Dermis lymphatic vessel endothelial cell (primary cell): ENCODE measurements around the gene MPZL3. TPM values are rescaled to one million over a fixed set of nuclear protein-coding genes. Genes with fewer than 3 reads are reported as not detected.

ENCODE experiments used
- total RNA-seq: library from RNA; depleted of rRNA; stranded (reverse); fragments of >200 nt; gene quantifications from 2 replicates; pipeline ENCODE4 v1.2.1, GENCODE V29; 2014

MPZL3 gene, protein sequence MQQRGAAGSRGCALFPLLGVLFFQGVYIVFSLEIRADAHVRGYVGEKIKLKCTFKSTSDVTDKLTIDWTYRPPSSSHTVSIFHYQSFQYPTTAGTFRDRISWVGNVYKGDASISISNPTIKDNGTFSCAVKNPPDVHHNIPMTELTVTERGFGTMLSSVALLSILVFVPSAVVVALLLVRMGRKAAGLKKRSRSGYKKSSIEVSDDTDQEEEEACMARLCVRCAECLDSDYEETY
- total RNA-seq: 1.2 and 2.1 TPM in 2 replicates

DNA sequence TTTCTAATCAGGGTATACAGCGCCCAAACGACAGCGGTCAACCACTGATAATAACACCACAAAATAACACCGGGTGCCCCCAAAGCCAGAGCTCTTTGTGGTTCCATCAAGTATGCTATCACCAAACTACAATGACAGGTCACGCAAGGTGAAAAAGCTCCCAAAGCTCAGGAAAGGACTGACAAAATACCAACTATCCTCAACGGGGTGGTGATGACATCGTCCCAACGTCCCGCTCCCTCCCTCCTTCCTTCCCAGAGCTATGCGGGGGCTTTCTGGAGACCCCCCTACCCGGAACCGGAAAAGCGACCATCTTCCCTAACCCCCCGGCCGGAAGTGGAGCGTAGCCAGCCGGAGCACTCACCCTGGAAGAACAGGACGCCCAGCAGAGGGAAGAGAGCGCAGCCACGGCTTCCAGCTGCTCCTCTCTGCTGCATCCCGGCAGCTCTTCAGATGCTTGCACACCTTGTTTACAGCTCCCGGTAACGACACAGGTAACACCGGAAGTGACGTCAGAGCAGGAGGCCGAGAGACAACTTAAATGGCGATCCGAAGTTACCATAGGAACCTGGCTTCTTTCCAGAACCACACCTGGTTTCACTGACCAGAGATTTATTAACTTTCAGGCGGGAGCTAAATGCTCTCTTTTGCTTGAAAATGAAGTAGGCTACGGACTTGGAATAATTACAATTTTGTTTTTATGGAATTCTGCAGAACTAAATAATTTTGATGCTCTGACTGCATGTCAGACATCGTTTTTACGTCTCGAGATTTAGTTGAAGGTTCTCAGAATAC, at the start of gene MPZL3:
Gene MPZL3, minus strand, starts transcription at position 508 of the 795 bp plus-strand sequence. Its CDS starts 71 bp downstream, at position 437.

DNA sequence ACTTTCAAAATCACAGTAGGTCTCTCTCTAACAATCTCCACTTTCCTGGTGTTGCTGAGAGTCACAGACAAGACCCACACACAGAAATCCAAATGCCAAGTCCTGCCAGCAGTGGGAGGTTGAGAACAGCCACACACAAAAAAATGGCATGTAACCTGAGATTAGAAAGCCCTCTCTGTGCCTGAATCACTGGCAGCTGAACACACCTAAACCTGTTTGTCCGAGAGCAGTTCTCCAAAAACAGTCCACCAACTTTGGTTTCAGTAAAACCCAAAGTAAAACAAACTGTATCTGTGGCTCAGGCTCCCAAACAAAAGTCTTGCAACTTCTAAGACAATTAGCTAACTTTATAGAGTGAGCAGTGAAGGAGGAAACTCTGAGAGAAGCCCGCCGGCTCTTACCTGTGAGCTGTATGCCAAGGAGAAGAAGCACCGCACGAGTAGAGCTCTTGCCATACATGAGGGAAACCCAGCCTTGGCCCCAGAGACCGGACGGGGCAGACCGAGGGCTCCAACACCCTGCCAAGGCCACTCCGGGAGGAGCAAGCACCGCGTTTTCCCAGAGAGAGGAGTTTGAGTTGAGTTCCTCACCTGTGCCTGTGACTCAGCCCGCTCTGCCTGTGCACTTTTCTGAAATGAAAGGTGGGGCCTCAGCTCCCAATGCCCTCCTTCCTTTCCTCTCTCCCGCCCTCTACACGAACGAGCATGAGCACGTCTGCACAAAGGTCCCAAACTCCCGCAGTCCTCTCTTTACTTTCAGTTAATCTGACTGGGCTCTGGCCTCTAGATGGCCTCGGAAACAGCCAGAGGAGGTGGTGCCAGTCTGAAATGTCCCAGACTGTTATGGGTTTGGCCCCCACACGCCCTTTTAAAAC, 11.8 kb upstream of the MPZL3 start, which contains the start of gene MPZL2:
Gene MPZL2, minus strand, starts transcription at position 603 of the 874 bp plus-strand sequence. Its CDS starts 144 bp downstream, at position 459.

DNA sequence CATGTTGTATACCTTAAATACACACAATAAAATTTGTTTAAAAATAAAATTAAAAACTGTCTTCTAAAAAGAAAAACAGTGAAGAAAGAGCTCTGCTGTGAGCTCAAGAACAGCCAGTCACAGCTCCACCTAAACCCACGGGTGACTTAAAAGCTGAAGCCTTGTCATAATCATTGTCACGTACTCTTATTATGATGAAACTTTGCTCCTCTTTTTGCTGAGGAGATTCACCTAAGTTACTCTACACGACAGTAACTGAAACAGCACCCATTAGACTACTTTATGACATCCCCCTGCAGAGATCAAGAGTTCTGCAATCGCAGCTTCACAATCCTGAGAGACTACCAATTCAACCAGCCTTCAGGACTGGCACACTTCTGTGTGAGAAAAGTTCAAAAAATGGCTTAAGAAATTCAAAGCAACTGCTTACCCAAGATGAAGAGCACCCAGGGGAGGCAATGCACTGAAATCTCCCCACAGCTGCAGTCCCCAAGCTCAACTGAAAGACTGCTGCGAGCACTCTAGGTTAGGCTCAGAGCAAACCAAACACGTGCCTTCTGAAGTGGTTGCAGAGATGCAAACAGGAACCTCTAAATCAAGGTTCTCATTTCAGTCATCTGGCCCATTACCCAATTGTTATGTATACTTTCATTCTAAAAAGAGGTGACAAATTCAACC, 27.5 kb downstream of the MPZL3 start, which contains the start of gene JAML:
Gene JAML, minus strand, starts transcription at position 501 of the 678 bp plus-strand sequence. CDS start 10,145 bp downstream, outside the sequence.

Other genes starting within 250 kb of the MPZL3 start
- gene TMPRSS4, start 175.3 kb downstream of the MPZL3 start, total RNA-seq: not detected in 2 replicates
- not detected in 2 replicates for gene SMIM35, start 165.4 kb downstream of the MPZL3 start, total RNA-seq
- under 0.01 and 0.11 TPM in 2 replicates for gene SCN4B, start 99.5 kb downstream of the MPZL3 start, total RNA-seq
- gene SCN2B, start 75.7 kb downstream of the MPZL3 start, total RNA-seq: not detected in 2 replicates
- 0.11 and 0.17 TPM in 2 replicates for gene JAML, start 27.4 kb downstream of the MPZL3 start, total RNA-seq
- 0.95 and 2.9 TPM in 2 replicates for gene MPZL2, start 11.9 kb upstream of the MPZL3 start, total RNA-seq
- not detected in 2 replicates for gene CD3E, start 52.4 kb upstream of the MPZL3 start, total RNA-seq
- not detected in 2 replicates for gene CD3D, start 90.3 kb upstream of the MPZL3 start, total RNA-seq
- not detected in 2 replicates for gene CD3G, start 92.0 kb upstream of the MPZL3 start, total RNA-seq
- gene UBE4A, start 107.2 kb upstream of the MPZL3 start, total RNA-seq: 22.2 and 27.6 TPM in 2 replicates
- gene ATP5MG, start 149.2 kb upstream of the MPZL3 start, total RNA-seq: 90.3 and 117 TPM in 2 replicates
- 17.4 and 19.9 TPM in 2 replicates for gene KMT2A, start 184.1 kb upstream of the MPZL3 start, total RNA-seq